GM12873 (cell line): ENCODE data around the gene DGKE.

Experiments used
- CTCF ChIP-seq: IDR thresholded peaks from 2 replicates; pipeline ENCODE4 v1.5.1; 2012; ENCODE audit warnings: low read depth, mild to moderate bottlenecking, moderate library complexity, low read length, control low read depth; ENCODE audit not compliant: insufficient read depth; ENCODE audit errors: missing control alignments

DGKE gene

DNA sequence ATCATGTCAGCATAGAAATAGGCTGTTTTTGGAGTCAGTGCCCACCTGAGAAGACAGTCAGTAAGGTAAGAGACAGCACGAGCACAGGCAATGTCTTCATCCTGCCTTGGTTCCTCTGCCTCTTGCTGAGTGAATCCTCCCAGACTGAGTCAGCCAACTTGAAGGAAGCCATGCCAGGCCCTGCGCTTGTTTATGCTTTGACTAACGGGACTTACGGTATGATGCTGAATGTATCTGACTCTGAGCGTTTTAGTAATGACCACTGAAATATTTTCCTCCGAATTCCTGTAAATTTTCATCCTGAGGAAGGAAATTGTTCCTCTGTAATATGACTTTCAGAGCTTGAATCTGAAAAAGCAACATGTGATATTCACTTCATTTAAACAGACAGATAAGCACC lies 18.2 kb upstream of the DGKE start:
- no peak for TF ChIP-seq CTCF

GRCh38 chr17:56817066-56817465 lies 16.9 kb upstream of the DGKE start:
- no peak for TF ChIP-seq CTCF

DNA sequence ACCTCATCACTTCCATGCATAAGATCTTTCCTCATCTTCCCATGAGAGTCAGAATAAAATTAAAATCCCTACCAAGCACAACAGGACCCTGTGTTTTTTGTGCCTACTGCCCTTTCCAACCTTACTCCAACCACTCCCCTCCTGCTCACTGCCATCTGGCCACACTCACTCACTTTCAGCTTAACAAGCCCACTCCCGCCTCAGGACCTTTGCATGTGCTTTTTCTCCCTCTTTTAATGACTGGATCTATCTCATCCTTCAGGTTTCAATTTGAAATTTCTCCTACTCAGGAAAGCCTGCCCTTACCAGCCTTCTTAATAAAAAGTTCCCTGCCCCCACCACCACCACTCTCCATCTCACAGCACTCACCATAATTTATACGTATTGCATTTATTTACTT lies 14.9 kb upstream of the DGKE start:
- no peak for TF ChIP-seq CTCF

GRCh38 chr17:56819431-56820145 lies 14.4 kb upstream of the DGKE start:
- TF ChIP-seq CTCF, result peak; percentile 81

- TF ChIP-seq CTCF, result no peak
Measured at GRCh38 chr17:56820207-56820606, 13.7 kb upstream of the DGKE start.

DNA sequence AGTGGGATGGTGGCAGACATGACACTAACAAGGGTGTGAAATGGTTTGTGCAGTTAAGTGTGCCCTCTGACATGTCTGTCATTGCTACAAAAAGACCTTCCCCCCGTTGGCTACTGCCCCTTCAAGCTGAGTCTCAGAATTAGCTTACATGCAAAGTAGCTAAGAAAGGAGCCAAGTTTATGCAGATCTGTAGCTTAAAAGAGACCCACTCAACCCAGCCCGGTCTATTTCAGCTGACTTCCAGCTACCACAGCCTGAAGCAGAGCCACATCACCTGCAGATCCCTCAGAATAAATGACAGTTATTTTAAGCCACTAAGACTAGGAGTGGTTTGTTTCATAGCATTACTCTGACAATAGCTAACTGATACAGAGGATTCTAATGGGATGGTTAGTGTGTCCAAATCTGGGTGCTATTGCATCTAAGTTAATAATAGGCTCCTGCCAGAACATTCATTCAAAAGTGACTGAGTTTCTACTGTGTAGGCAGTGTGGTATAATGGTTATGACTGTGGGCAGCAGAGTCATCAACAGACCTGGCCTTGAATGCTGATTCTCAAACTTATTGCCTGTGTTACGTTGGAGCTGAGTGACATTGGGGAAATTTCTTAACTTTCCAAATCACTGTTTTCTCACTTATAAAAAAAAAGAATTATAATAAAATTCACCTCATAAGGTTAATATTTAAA lies 12.0 kb upstream of the DGKE start:
- no peak for TF ChIP-seq CTCF

DNA sequence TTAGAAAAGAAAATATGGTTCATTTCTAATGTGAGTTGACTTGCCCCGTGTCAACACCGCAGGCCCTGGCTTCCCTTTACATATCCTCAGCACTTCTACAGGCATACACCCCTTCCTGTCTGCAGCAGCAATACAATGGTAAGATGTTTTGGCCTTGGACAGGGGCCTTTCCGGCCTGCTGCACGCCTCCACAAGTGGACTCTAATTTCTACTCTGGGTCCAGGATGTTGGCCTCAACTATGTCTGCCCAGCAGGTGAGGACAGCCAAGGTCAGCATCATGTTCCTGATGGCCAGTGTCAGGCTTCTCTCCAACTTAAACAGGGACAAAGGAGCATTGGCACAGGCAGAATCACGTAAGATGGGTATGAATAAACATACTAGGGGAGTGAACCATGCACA lies 11.2 kb upstream of the DGKE start:
- no peak for TF ChIP-seq CTCF
